HAP-1 (cell line): ENCODE data around the gene CCK.
A peak's percentile ranks its signal among the peaks of the same experiment; 100 is the strongest.

Experiments
- DNase-seq, 2 experiments: peaks; one replicate each; pipeline ENCODE4 v3.0.0-alpha.2; 2016 to 2020; ENCODE audit warnings: low spot score in 2 of 2
- H3K27me3 ChIP-seq: fragments of 250-450 bp; sonication (Bioruptor Pico); 2 replicates; pipeline ENCODE4 v1.5.1; 2020; ENCODE audit warnings: low read depth, mild to moderate bottlenecking, moderate library complexity
- H3K36me3 ChIP-seq: fragments of 250-450 bp; sonication (Bioruptor Pico); replicated peaks from 2 replicates; pipeline ENCODE4 v1.5.1; 2020; ENCODE audit warnings: mild to moderate bottlenecking
- H3K4me1 ChIP-seq: fragments of 250-450 bp; sonication (Bioruptor Pico); 2 replicates; pipeline ENCODE4 v1.5.1; 2020; ENCODE audit warnings: mild to moderate bottlenecking
- H3K4me3 ChIP-seq: fragments of 250-450 bp; sonication (Bioruptor Pico); 2 replicates; pipeline ENCODE4 v1.5.1; 2020; ENCODE audit warnings: mild to moderate bottlenecking, moderate library complexity
- H3K9me3 ChIP-seq: fragments of 250-450 bp; sonication (Bioruptor Pico); 2 replicates; pipeline ENCODE4 v1.5.1; 2020; ENCODE audit warnings: mild to moderate bottlenecking, moderate library complexity
- in situ Hi-C: fragments of 300-500 bp; cut with MboI; formaldehyde crosslinking; loops from 3 replicates; pipeline ENCODE4 v1.14.3; 2020; ENCODE audit warnings: low sequenced_read_pairs, inconsistent platforms, mixed read lengths

The CCK gene

GRCh38 chr3:42226470-42227425, 39.2 kb downstream of the CCK start:
- no peak for DNase-seq
- in situ Hi-C loops: loop anchor here (25.0 kb wide), 1 partner anchor 636 kb away; no protein-coding TSS in a partner anchor
- Histone ChIP-seq H3K36me3 (peaks cover 9% of the 10 kb centered on the region), H3K9me3 (no peaks in the 10 kb centered on the region), H3K4me1 (no peaks in the 10 kb centered on the region), H3K4me3 (no peak overlapping the region), H3K27me3 (peaks cover 5% of the 10 kb centered on the region; the same call in 1 of the 2 replicates)

DNA sequence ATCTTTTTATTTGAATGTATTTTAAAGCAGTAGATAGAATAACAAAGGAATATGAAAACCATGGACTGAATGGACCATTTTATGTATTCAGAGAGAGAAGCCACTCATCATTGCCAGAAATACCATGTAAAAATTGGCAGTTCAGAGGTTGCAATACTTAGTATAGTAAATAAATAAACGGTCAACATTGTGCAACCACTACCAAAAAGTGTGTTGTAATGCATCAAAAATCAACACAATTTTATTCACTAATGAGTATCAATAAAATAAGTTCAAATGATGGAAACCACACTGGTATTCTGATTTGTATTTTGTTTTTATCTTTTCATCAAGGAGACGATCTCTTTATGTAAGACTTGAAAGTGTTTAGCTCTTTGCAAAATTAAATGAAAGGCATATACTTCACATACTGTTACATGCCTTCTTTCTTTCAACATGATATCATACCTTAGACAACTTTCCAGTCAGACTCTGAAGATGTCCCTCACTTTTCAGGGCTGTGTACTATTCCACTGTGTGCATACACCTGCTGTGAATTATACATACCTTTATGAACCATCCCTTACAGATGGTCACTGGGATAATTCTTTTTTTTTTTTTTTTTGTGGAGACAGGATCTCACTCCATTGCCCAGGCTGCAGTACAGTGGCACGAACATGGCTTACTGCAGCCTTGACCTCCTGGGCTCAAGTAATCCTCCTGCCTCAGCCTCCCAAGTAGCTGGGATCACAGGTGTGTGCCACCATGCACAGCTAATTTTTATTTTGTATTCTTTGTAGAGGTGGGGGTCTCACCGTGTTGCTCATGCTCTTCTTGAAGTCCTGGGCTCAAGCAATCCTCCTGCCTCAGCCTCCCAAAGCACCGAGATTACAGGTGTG, 40.3 kb downstream of the CCK start:
- Histone ChIP-seq H3K4me1 (no peaks in the 10 kb centered on the region), H3K27me3 (peaks cover 5% of the 10 kb centered on the region; the same call in 1 of the 2 replicates), H3K4me3 (no peak overlapping the region), H3K36me3 (peaks cover 9% of the 10 kb centered on the region), H3K9me3 (no peaks in the 10 kb centered on the region)
- in situ Hi-C loops: loop anchor here (25.0 kb wide), 1 partner anchor 637 kb away; no protein-coding TSS in a partner anchor
- no peak for DNase-seq

DNA sequence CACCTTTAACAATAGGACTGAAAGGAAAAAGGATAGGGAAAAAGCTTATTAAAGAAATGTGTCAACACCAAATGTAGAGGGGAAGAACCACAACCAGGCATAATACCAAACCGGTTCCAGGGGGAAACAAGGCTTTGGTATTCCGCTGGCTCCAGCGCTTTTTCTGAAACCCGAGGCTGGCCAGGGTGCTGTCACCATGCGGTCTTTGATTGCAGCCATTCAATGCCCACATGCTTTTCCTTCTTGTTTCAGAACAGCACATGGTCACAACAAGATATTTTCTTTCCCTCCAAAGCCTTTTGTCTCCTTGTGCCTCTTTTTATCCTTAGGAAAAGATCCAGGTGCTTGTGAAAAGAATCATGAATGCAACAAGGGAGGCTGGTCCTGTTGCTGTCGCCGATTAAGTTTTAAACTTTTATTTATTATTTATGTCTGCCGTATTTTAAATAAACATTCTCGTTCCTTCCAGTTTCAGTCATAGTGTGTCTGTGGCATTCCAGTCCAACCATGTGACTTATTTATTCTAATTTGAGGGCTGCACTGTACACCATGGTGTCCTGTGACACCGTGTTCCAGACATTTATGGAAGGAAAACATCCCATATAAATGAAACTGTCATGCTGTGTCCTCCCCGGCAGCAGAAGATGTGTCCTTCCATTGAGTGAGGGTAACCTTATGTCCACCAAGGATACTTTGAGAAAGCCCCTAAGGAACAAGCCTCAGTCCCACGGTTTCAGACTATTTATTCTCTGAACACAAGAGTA, 41.1 kb downstream of the CCK start:
- no peak for DNase-seq
- Histone ChIP-seq H3K4me3 (no peak overlapping the region), H3K36me3 (peaks cover 9% of the 10 kb centered on the region), H3K27me3 (peaks cover 3% of the 10 kb centered on the region; the same call in 1 of the 2 replicates), H3K4me1 (no peaks in the 10 kb centered on the region), H3K9me3 (no peaks in the 10 kb centered on the region)
- in situ Hi-C loops: loop anchor here (25.0 kb wide), 1 partner anchor 637 kb away; no protein-coding TSS in a partner anchor

GRCh38 chr3:42224178-42224577, 41.8 kb downstream of the CCK start:
- DNase-seq: no peak
- H3K9me3 ChIP-seq: no peaks in the 10 kb centered on the region
- no peaks in the 10 kb centered on the region for H3K27me3 ChIP-seq
- H3K4me1 ChIP-seq: no peaks in the 10 kb centered on the region
- no peak overlapping the region for H3K4me3 ChIP-seq
- in situ Hi-C loops: no loop called here
- H3K36me3 ChIP-seq: peaks cover 9% of the 10 kb centered on the region

- Histone ChIP-seq H3K4me3 (no peak overlapping the region), H3K27me3 (no peaks in the 10 kb centered on the region), H3K9me3 (no peaks in the 10 kb centered on the region), H3K4me1 (no peaks in the 10 kb centered on the region), H3K36me3 (peaks cover 9% of the 10 kb centered on the region)
- in situ Hi-C loops: no loop called here
- no peak for DNase-seq
Observed at GRCh38 chr3:42222942-42223693, 42.9 kb downstream of the CCK start.

- Histone ChIP-seq H3K36me3 (peaks cover 9% of the 10 kb centered on the region), H3K4me1 (no peaks in the 10 kb centered on the region), H3K4me3 (no peak overlapping the region), H3K9me3 (no peaks in the 10 kb centered on the region), H3K27me3 (no peaks in the 10 kb centered on the region)
- in situ Hi-C loops: no loop called here
- DNase-seq: no peak
Observed at GRCh38 chr3:42220436-42221121, 45.4 kb downstream of the CCK start.

GRCh38 chr3:42216931-42217333, 49.1 kb downstream of the CCK start:
- no peaks in the 10 kb centered on the region for H3K36me3 ChIP-seq
- no peak for DNase-seq

GRCh38 chr3:42216302-42216701, 49.7 kb downstream of the CCK start:
- in situ Hi-C loops: no loop called here
- no peak for DNase-seq
- no peaks in the 10 kb centered on the region for H3K9me3 ChIP-seq
- no peaks in the 10 kb centered on the region for H3K36me3 ChIP-seq
- H3K4me3 ChIP-seq: no peak overlapping the region
- no peaks in the 10 kb centered on the region for H3K4me1 ChIP-seq
- no peaks in the 10 kb centered on the region for H3K27me3 ChIP-seq

More at GRCh38 chr3:42216931-42217333, 49.1 kb downstream of the CCK start:
- in situ Hi-C loops: no loop called here
- no peak overlapping the region for H3K4me3 ChIP-seq
- H3K9me3 ChIP-seq: no peaks in the 10 kb centered on the region
- H3K27me3 ChIP-seq: no peaks in the 10 kb centered on the region
- H3K4me1 ChIP-seq: no peaks in the 10 kb centered on the region

DNA sequence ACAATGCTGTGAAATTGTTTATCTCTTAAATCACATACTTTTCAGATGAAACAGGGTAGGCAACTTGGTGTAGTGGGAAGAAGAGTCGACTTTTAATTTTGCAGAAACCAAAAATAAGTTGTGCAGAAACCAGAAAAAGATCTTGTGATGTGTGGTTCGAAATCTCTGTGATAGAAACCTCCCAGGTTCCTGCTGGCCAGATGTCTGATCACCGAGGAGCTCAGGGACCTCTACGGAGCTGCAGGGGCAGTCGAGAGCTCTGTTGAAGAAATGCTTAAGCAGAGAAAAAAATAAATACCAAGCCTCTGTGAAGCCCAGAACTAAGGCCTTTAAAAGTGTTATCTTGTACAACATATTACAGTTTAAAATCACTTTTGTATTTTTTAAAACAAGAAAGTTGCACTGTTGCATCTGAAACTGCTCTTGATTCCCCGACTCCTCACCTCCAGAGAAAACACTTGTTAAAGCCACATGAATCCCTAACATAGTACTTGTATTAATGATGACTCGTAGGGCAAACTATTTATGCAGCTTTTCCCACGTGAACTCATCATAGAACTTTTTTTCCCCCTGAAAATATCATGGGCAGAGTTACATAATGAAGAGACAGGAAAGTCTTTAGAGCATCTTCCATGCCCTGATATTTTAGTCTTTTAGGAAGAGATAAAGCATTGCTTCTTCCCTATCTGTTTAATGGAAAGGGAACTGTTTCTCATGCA, 51.3 kb downstream of the CCK start:
- no peaks in the 10 kb centered on the region for H3K9me3 ChIP-seq
- DNase-seq: no peak
- no peaks in the 10 kb centered on the region for H3K36me3 ChIP-seq
- in situ Hi-C loops: no loop called here
- no peaks in the 10 kb centered on the region for H3K4me1 ChIP-seq
- no peak overlapping the region for H3K4me3 ChIP-seq
- H3K27me3 ChIP-seq: no peaks in the 10 kb centered on the region

GRCh38 chr3:42214064-42214463, 51.9 kb downstream of the CCK start:
- in situ Hi-C loops: no loop called here
- Histone ChIP-seq H3K36me3 (no peaks in the 10 kb centered on the region), H3K9me3 (no peaks in the 10 kb centered on the region), H3K27me3 (no peaks in the 10 kb centered on the region), H3K4me1 (no peaks in the 10 kb centered on the region), H3K4me3 (no peak overlapping the region)
- DNase-seq: no peak

DNA sequence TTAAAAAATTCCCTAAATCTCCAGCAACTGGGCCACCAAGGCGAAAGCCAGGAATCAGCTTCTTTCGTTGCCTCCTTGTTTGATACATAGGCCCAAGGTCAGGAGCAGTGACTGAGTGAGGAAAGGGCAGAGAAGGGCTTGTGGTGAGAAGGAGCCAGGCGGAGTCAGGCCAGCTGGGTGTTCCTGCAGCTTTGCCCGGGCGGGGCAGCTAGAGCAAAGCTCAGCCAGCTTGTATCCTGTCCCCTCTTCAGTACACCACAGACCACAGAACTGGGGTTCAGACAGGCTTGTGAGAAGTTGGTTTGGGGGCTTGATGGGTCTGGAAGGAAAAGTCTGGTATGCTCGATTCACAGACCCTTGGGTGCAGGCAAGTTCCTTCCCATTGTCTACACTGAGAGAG, 52.6 kb downstream of the CCK start:
- no peak for DNase-seq
- H3K27me3 ChIP-seq: no peaks in the 10 kb centered on the region
- no peaks in the 10 kb centered on the region for H3K9me3 ChIP-seq
- in situ Hi-C loops: no loop called here
- no peak overlapping the region for H3K4me3 ChIP-seq
- H3K36me3 ChIP-seq: no peaks in the 10 kb centered on the region; the same call in 1 of the 2 replicates
- H3K4me1 ChIP-seq: no peaks in the 10 kb centered on the region

GRCh38 chr3:42210726-42211125, 55.3 kb downstream of the CCK start:
- no peaks in the 10 kb centered on the region for H3K27me3 ChIP-seq
- no peaks in the 10 kb centered on the region for H3K4me1 ChIP-seq
- H3K9me3 ChIP-seq: no peaks in the 10 kb centered on the region
- in situ Hi-C loops: no loop called here
- H3K36me3 ChIP-seq: no peaks in the 10 kb centered on the region; the same call in 1 of the 2 replicates
- peak; percentile 7 to 20 for DNase-seq
- no peak overlapping the region for H3K4me3 ChIP-seq
